Measurements from ENCODE around the gene RAB3C. TPM values are rescaled to one million over a fixed set of nuclear protein-coding genes. Genes with fewer than 3 reads are reported as not detected.

Gene RAB3C
- total and polyA plus RNA-seq, 2 donors (not counting 1 experiment from before 2014, with no cell fraction given): not detected

GRCh38 chr5:58731641-58732040 lies 148.8 kb downstream of the RAB3C start:
- H3K27me3 ChIP-seq (ENCODE audit: control insufficient read depth, insufficient read depth, low read length): no peaks in the 10 kb centered on the region
- no peaks in the 10 kb centered on the region for H3K9me3 ChIP-seq (ENCODE audit: control insufficient read depth, insufficient read depth, low read depth, low read length)
- no peaks in the 10 kb centered on the region for H4K20me1 ChIP-seq (ENCODE audit: control insufficient read depth, extremely low read depth, insufficient read depth, low read length)
- no peak overlapping the region for H3K27ac ChIP-seq (ENCODE audit: insufficient read depth, low read length)
- no peaks in the 10 kb centered on the region for H3K4me1 ChIP-seq (ENCODE audit: control insufficient read depth, extremely low read depth, insufficient read depth, low read length)
- no peak overlapping the region for H3K4me2 ChIP-seq (ENCODE audit: extremely low read depth, insufficient read depth, low read length)
- no peak overlapping the region for H2AFZ ChIP-seq (ENCODE audit: low read length)
- H3K9ac ChIP-seq (ENCODE audit: insufficient read depth, low read length): no peak overlapping the region
- H3K4me3 ChIP-seq (replicated peaks in 1 of 4; ENCODE audit: control extremely low read depth in 1 of 4, insufficient read depth in 1 of 4, low read depth in 3 of 4, low read length in 4 of 4): no peak overlapping the region
- no peaks in the 10 kb centered on the region for H3K36me3 ChIP-seq (ENCODE audit: control insufficient read depth, insufficient read depth, low read length)
- no peaks in the 10 kb centered on the region for H3K79me2 ChIP-seq (ENCODE audit: control insufficient read depth, insufficient read depth, low read length)
- no peak for TF ChIP-seq EZH2 (IDR thresholded peaks at IDR 0.05; ENCODE audit: low read length, missing control alignments)
- no peak for TF ChIP-seq CTCF (conservative IDR thresholded peaks at IDR 0.05 in 1 of 2, IDR thresholded peaks at IDR 0.05 in 1 of 2; ENCODE audit: low read depth in 1 of 2, low read length in 2 of 2)
- DNase-seq (ENCODE audit: low read depth in 2 of 2): no peak

- H4K20me1 ChIP-seq (ENCODE audit: control insufficient read depth, extremely low read depth, insufficient read depth, low read length): no peaks in the 10 kb centered on the region
- DNase-seq (ENCODE audit: low read depth in 2 of 2): no peak
- no peak overlapping the region for H3K9ac ChIP-seq (ENCODE audit: insufficient read depth, low read length)
- TF ChIP-seq EZH2 (IDR thresholded peaks at IDR 0.05; ENCODE audit: low read length, missing control alignments) (no peak), CTCF (conservative IDR thresholded peaks at IDR 0.05 in 1 of 2, IDR thresholded peaks at IDR 0.05 in 1 of 2; ENCODE audit: low read depth in 1 of 2, low read length in 2 of 2) (no peak)
- H3K4me2 ChIP-seq (ENCODE audit: extremely low read depth, insufficient read depth, low read length): no peak overlapping the region
- no peaks in the 10 kb centered on the region for H3K79me2 ChIP-seq (ENCODE audit: control insufficient read depth, insufficient read depth, low read length)
- H3K27ac ChIP-seq (ENCODE audit: insufficient read depth, low read length): no peak overlapping the region
- H3K4me1 ChIP-seq (ENCODE audit: control insufficient read depth, extremely low read depth, insufficient read depth, low read length): no peaks in the 10 kb centered on the region
- no peak overlapping the region for H3K4me3 ChIP-seq (replicated peaks in 1 of 4; ENCODE audit: control extremely low read depth in 1 of 4, insufficient read depth in 1 of 4, low read depth in 3 of 4, low read length in 4 of 4)
- no peaks in the 10 kb centered on the region for H3K36me3 ChIP-seq (ENCODE audit: control insufficient read depth, insufficient read depth, low read length)
- H2AFZ ChIP-seq (ENCODE audit: low read length): no peak overlapping the region
- no peaks in the 10 kb centered on the region for H3K9me3 ChIP-seq (ENCODE audit: control insufficient read depth, insufficient read depth, low read depth, low read length)
- no peaks in the 10 kb centered on the region for H3K27me3 ChIP-seq (ENCODE audit: control insufficient read depth, insufficient read depth, low read length)
Measured at GRCh38 chr5:58735637-58736036, 152.8 kb downstream of the RAB3C start.

- Histone ChIP-seq H3K36me3 (ENCODE audit: control insufficient read depth, insufficient read depth, low read length) (no peaks in the 10 kb centered on the region), H3K4me2 (ENCODE audit: extremely low read depth, insufficient read depth, low read length) (no peak overlapping the region), H3K4me1 (ENCODE audit: control insufficient read depth, extremely low read depth, insufficient read depth, low read length) (no peaks in the 10 kb centered on the region), H3K27me3 (ENCODE audit: control insufficient read depth, insufficient read depth, low read length) (no peaks in the 10 kb centered on the region), H3K79me2 (ENCODE audit: control insufficient read depth, insufficient read depth, low read length) (no peaks in the 10 kb centered on the region), H3K9me3 (ENCODE audit: control insufficient read depth, insufficient read depth, low read depth, low read length) (no peaks in the 10 kb centered on the region), H3K9ac (ENCODE audit: insufficient read depth, low read length) (no peak overlapping the region), H3K4me3 (replicated peaks in 1 of 4; ENCODE audit: control extremely low read depth in 1 of 4, insufficient read depth in 1 of 4, low read depth in 3 of 4, low read length in 4 of 4) (no peak overlapping the region), H2AFZ (ENCODE audit: low read length) (no peak overlapping the region), H4K20me1 (ENCODE audit: control insufficient read depth, extremely low read depth, insufficient read depth, low read length) (no peaks in the 10 kb centered on the region), H3K27ac (ENCODE audit: insufficient read depth, low read length) (no peak overlapping the region)
- no peak for DNase-seq (ENCODE audit: low read depth in 2 of 2)
- TF ChIP-seq EZH2 (IDR thresholded peaks at IDR 0.05; ENCODE audit: low read length, missing control alignments): no peak
- no peak for TF ChIP-seq CTCF (conservative IDR thresholded peaks at IDR 0.05 in 1 of 2, IDR thresholded peaks at IDR 0.05 in 1 of 2; ENCODE audit: low read depth in 1 of 2, low read length in 2 of 2)
Measured at GRCh38 chr5:58736214-58736613, 153.3 kb downstream of the RAB3C start.
